ENCODE measurements around the gene CNOT9. TPM values are rescaled to one million over a fixed set of nuclear protein-coding genes. Genes with fewer than 3 reads are reported as not detected.
"Not testable (repeated sequence)": the region's sequence is repeated elsewhere in the genome, so short reads cannot be mapped to it uniquely, and the experiment has no call there.

Gene CNOT9
- total RNA-seq, 2 donors from 2014 or later: 64.2 to 65.6 TPM

DNA sequence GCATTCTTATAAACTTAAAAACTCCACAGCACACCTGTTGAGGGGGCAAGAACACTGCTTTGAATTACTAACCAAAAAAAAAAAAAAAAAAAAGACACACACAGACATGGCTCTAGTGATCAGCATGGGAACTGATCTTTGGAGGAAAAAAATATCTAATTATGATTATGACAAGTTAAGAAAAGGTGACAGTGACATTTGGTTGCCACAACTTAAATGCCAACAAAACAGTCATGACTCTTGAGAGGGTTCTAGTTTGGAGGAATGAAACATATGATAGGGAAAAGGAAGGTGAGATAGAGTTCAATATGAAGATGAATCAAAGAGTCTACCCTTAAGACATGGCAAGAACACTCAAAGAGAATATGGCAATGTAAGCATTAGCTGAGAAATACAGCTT lies 21.1 kb upstream of the CNOT9 start:
- no peaks in the 10 kb centered on the region for H3K4me1 Mint-ChIP-seq
- peaks cover 59% of the 10 kb centered on the region for H3K36me3 Mint-ChIP-seq (ENCODE audit: low read depth)
- H3K9ac ChIP-seq (ENCODE audit: extremely low read depth, low read length, poor library complexity, severe bottlenecking): no peak overlapping the region
- no peak for DNase-seq
- no peak overlapping the region for H3K4me3 Mint-ChIP-seq
- no peaks in the 10 kb centered on the region for H3K4me1 ChIP-seq (ENCODE audit: control insufficient read depth, insufficient read depth, low read length)
- H3K27ac Mint-ChIP-seq: no peak overlapping the region
- H3K36me3 ChIP-seq (ENCODE audit: control insufficient read depth, insufficient read depth, low read length): peaks cover 74% of the 10 kb centered on the region
- peaks cover 3% of the 10 kb centered on the region for H3K9me3 Mint-ChIP-seq
- no peak overlapping the region for H3K4me3 ChIP-seq (ENCODE audit: low read length)
- H3K27ac ChIP-seq (ENCODE audit: low read depth, low read length): no peak overlapping the region
- no peak for TF ChIP-seq CTCF (conservative IDR thresholded peaks at IDR 0.05)
- no peaks in the 10 kb centered on the region for H3K9me3 ChIP-seq (ENCODE audit: control insufficient read depth, low read length)
- no peaks in the 10 kb centered on the region for H3K27me3 ChIP-seq (ENCODE audit: control insufficient read depth, insufficient read depth, low read length, poor library complexity, severe bottlenecking)
- no peaks in the 10 kb centered on the region for H3K27me3 Mint-ChIP-seq (ENCODE audit: insufficient read depth)

DNA sequence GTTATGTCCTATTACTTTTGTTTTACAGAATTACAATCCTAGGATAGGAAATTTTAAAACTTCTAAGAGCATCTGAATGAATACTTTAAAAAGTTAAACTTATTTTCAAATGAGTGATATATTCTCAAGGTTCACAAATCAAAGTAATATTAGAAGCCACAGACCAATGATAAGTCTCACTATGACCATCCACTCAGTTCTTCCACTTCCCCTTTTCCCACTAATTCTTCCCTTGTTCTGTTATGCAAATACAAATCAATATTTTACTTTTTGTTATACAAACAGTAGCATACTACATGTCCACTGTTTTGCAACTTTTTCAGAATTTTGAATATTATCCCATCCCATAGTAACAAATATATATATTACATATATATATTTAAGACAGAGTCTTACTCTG lies 20.7 kb upstream of the CNOT9 start:
- Histone ChIP-seq H3K27me3 (ENCODE audit: control insufficient read depth, insufficient read depth, low read length, poor library complexity, severe bottlenecking) (no peaks in the 10 kb centered on the region), H3K4me3 (ENCODE audit: low read length) (no peak overlapping the region), H3K4me1 (ENCODE audit: control insufficient read depth, insufficient read depth, low read length) (no peaks in the 10 kb centered on the region), H3K9ac (ENCODE audit: extremely low read depth, low read length, poor library complexity, severe bottlenecking) (no peak overlapping the region), H3K9me3 (ENCODE audit: control insufficient read depth, low read length) (peaks cover 2% of the 10 kb centered on the region), H3K27ac (ENCODE audit: low read depth, low read length) (no peak overlapping the region), H3K36me3 (ENCODE audit: control insufficient read depth, insufficient read depth, low read length) (peaks cover 74% of the 10 kb centered on the region)
- Mint-ChIP-seq H3K4me3 (no peak overlapping the region), H3K36me3 (ENCODE audit: low read depth) (peaks cover 59% of the 10 kb centered on the region), H3K9me3 (peaks cover 5% of the 10 kb centered on the region), H3K27me3 (ENCODE audit: insufficient read depth) (no peaks in the 10 kb centered on the region), H3K4me1 (no peaks in the 10 kb centered on the region), H3K27ac (no peak overlapping the region)
- TF ChIP-seq CTCF (conservative IDR thresholded peaks at IDR 0.05): no peak
- no peak for DNase-seq

DNA sequence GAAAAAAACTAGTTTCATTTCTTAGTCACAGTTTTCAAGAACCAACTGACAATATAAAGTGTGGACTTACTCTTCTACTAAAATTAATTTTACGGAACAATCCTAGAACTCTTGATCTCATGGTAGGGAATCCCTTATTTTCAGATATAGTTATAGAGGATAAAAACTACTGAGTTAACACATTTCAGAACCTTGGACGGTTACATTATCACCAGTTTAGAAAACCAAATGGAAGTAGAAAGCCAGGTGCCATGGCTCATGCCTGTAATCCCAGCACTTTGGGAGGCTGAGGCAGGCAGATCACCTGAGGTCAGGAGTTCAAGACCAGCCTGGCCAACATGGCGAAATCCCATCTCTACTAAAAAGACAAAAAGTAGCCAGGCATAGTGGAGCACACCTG lies 14.4 kb upstream of the CNOT9 start:
- H3K27me3 Mint-ChIP-seq (ENCODE audit: insufficient read depth); H3K4me1 ChIP-seq (ENCODE audit: control insufficient read depth, insufficient read depth, low read length); DNase-seq; H3K27ac ChIP-seq (ENCODE audit: low read depth, low read length); H3K9me3 Mint-ChIP-seq; H3K4me3 ChIP-seq (ENCODE audit: low read length); H3K9me3 ChIP-seq (ENCODE audit: control insufficient read depth, low read length); H3K4me3 Mint-ChIP-seq; H3K4me1 Mint-ChIP-seq; H3K27ac Mint-ChIP-seq; H3K9ac ChIP-seq (ENCODE audit: extremely low read depth, low read length, poor library complexity, severe bottlenecking): not testable (repeated sequence)
- peaks cover 76% of the 10 kb centered on the region for H3K36me3 ChIP-seq (ENCODE audit: control insufficient read depth, insufficient read depth, low read length)
- WGBS, 2 experiments (ENCODE audit: insufficient coverage in 1 of 2, insufficient read length in 1 of 2): 94% methylated on average over 3 of the region's 3 CpGs; no CpG with 5 or more reads in 1 of the 2 experiments
- H3K36me3 Mint-ChIP-seq (ENCODE audit: low read depth): peaks cover 55% of the 10 kb centered on the region
- peaks cover 12% of the 10 kb centered on the region for H3K27me3 ChIP-seq (ENCODE audit: control insufficient read depth, insufficient read depth, low read length, poor library complexity, severe bottlenecking)

DNA sequence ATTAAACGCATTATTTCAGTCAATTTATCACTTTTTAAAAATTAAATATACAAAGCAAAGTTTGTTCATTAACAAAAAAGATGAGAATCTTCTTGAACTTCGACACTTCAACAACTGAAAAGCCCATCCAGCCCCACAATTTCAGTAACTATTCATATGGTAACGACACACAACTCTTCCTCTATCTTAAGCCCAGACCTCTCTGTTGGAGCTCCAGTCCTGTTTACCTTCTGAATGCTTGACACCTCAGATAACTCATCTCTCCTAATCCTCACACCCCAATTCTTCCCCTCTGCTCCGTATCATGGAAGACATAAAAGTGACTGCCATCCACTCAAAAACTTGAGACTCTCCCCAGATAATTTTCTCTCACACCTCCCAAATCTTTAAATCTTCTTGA lies 13.1 kb upstream of the CNOT9 start:
- no peaks in the 10 kb centered on the region for H3K4me1 ChIP-seq (ENCODE audit: control insufficient read depth, insufficient read depth, low read length)
- peaks cover 12% of the 10 kb centered on the region for H3K27me3 ChIP-seq (ENCODE audit: control insufficient read depth, insufficient read depth, low read length, poor library complexity, severe bottlenecking)
- peaks cover 61% of the 10 kb centered on the region for H3K36me3 Mint-ChIP-seq (ENCODE audit: low read depth)
- H3K9me3 Mint-ChIP-seq: peaks cover 9% of the 10 kb centered on the region
- no peak for TF ChIP-seq CTCF (conservative IDR thresholded peaks at IDR 0.05)
- peaks cover 8% of the 10 kb centered on the region for H3K9me3 ChIP-seq (ENCODE audit: control insufficient read depth, low read length)
- H3K4me3 Mint-ChIP-seq: peak overlapping the region; percentile 6
- peaks cover 10% of the 10 kb centered on the region for H3K4me1 Mint-ChIP-seq
- H3K4me3 ChIP-seq (ENCODE audit: low read length): peak overlapping the region; percentile 26
- peak overlapping the region; percentile 4 for H3K27ac Mint-ChIP-seq
- peaks cover 7% of the 10 kb centered on the region for H3K27me3 Mint-ChIP-seq (ENCODE audit: insufficient read depth)
- no peak overlapping the region for H3K9ac ChIP-seq (ENCODE audit: extremely low read depth, low read length, poor library complexity, severe bottlenecking)
- peak overlapping the region; percentile 8 for H3K27ac ChIP-seq (ENCODE audit: low read depth, low read length)
- peak; percentile 61 for DNase-seq
- H3K36me3 ChIP-seq (ENCODE audit: control insufficient read depth, insufficient read depth, low read length): peaks cover 78% of the 10 kb centered on the region
- WGBS, 2 experiments (ENCODE audit: insufficient coverage in 1 of 2, insufficient read length in 1 of 2): 15 to 41% methylated on average over 3 to 4 of the region's 4 CpGs
